ENCODE measurements around the gene ERC2.

Gene ERC2

GRCh38 chr3:55483196-55484095 is 984.8 kb downstream of the ERC2 start:
- TF ChIP-seq CTCF (IDR thresholded peaks at IDR 0.05; ENCODE audit: low read depth, low read length) (no peak), POLR2A (IDR thresholded peaks at IDR 0.05; ENCODE audit: extremely low read depth, insufficient read length) (no peak), MAX (IDR thresholded peaks at IDR 0.05; ENCODE audit: low read depth, low read length) (no peak), MYC (IDR thresholded peaks at IDR 0.05; ENCODE audit: low read depth, low read length) (no peak)
- no peak overlapping the region for H3K4me3 ChIP-seq (ENCODE audit: low read depth, low read length)
- DNase-seq (ENCODE audit: low read depth) = no peak

GRCh38 chr3:55482496-55483195 is 985.6 kb downstream of the ERC2 start:
- DNase-seq (ENCODE audit: low read depth) = no peak
- H3K4me3 ChIP-seq (ENCODE audit: low read depth, low read length) = no peak overlapping the region
- no peak for TF ChIP-seq CTCF (IDR thresholded peaks at IDR 0.05; ENCODE audit: low read depth, low read length)
- TF ChIP-seq MYC (IDR thresholded peaks at IDR 0.05; ENCODE audit: low read depth, low read length) = no peak
- no peak for TF ChIP-seq MAX (IDR thresholded peaks at IDR 0.05; ENCODE audit: low read depth, low read length)
- TF ChIP-seq POLR2A (IDR thresholded peaks at IDR 0.05; ENCODE audit: extremely low read depth, insufficient read length) = no peak

GRCh38 chr3:55481744-55482495 is 986.3 kb downstream of the ERC2 start:
- no peak for DNase-seq (ENCODE audit: low read depth)
- H3K4me3 ChIP-seq (ENCODE audit: low read depth, low read length) = no peak overlapping the region
- TF ChIP-seq MAX (IDR thresholded peaks at IDR 0.05; ENCODE audit: low read depth, low read length) (no peak), CTCF (IDR thresholded peaks at IDR 0.05; ENCODE audit: low read depth, low read length) (no peak), POLR2A (IDR thresholded peaks at IDR 0.05; ENCODE audit: extremely low read depth, insufficient read length) (no peak), MYC (IDR thresholded peaks at IDR 0.05; ENCODE audit: low read depth, low read length) (no peak)

GRCh38 chr3:55480911-55481743 is 987.1 kb downstream of the ERC2 start:
- TF ChIP-seq MAX (IDR thresholded peaks at IDR 0.05; ENCODE audit: low read depth, low read length) (no peak), CTCF (IDR thresholded peaks at IDR 0.05; ENCODE audit: low read depth, low read length) (no peak), MYC (IDR thresholded peaks at IDR 0.05; ENCODE audit: low read depth, low read length) (no peak), POLR2A (IDR thresholded peaks at IDR 0.05; ENCODE audit: extremely low read depth, insufficient read length) (no peak)
- no peak for DNase-seq (ENCODE audit: low read depth)
- H3K4me3 ChIP-seq (ENCODE audit: low read depth, low read length) = no peak overlapping the region

Measured in NB4 (cell line).